Kidney (tissue), 14 donors: ENCODE results near the gene RASA3. TPM values are rescaled to one million over a fixed set of nuclear protein-coding genes. Genes with fewer than 3 reads are reported as not detected.
A peak's percentile ranks its signal among the peaks of the same experiment; 100 is the strongest.

ENCODE experiments used
- DNase-seq, 5 donors: peaks; one replicate each; pipeline ENCODE4 v3.0.0-alpha.2; 2013 to 2020
- FAIRE-seq: peaks from 2 replicates; lab custom pipeline; 2012; peaks lifted over from hg19 to GRCh38; lab: Jason Lieb, UNC
- H3K27ac ChIP-seq, 2 donors: one replicate each; pipeline ENCODE4 v1.7.0; 2013; ENCODE audit warnings: low read depth in 2 of 2, low read length in 2 of 2, inconsistent platforms in 1 of 2
- H3K27me3 ChIP-seq: one replicate; pipeline ENCODE4 v1.7.1; 2013; ENCODE audit warnings: low read length, inconsistent platforms; ENCODE audit not compliant: control insufficient read depth, insufficient read depth
- H3K36me3 ChIP-seq, 3 donors: one replicate each; pipeline versions ENCODE4 v1.7.0 to v1.7.1; 2013; ENCODE audit warnings: low read length in 3 of 3, control low read depth in 1 of 3, inconsistent platforms in 1 of 3; ENCODE audit not compliant: insufficient read depth in 3 of 3, control insufficient read depth in 2 of 3
- H3K4me1 ChIP-seq, 3 donors: one replicate each; pipeline versions ENCODE4 v1.7.0 to v1.7.1; 2013; ENCODE audit warnings: low read length in 3 of 3, inconsistent platforms in 1 of 3, low read depth in 1 of 3; ENCODE audit not compliant: control insufficient read depth in 2 of 3, insufficient read depth in 2 of 3
- H3K4me3 ChIP-seq, 3 donors: one replicate each; pipeline versions ENCODE4 v1.7.0 to v1.8.1; 2013; ENCODE audit warnings: low read length in 3 of 3, control low read depth in 1 of 3, inconsistent platforms in 1 of 3
- H3K9ac ChIP-seq, 3 donors: one replicate each; pipeline versions ENCODE4 v1.7.0 to v1.7.1; 2013; ENCODE audit warnings: low read length in 3 of 3, control low read depth in 1 of 3, inconsistent platforms in 1 of 3
- H3K9me3 ChIP-seq, 3 donors: one replicate each; pipeline versions ENCODE4 v1.7.0 to v1.7.1; 2013; ENCODE audit warnings: low read length in 3 of 3, control low read depth in 1 of 3, inconsistent platforms in 1 of 3; ENCODE audit not compliant: control insufficient read depth in 2 of 3, insufficient read depth in 1 of 3
- intact Hi-C: fragments of 100-400 bp; cut with DNase I; formaldehyde crosslinking; loops from one replicate; pipeline ENCODE4 v1.11.1; 2022
- polyA plus RNA-seq: library from polyadenylated mRNA; stranded (reverse); fragments of 350-450 nt; fragmentation: Illumina TruSeq; extraction: RNeasy Lipid Tissue Mini Kit (QIAGEN cat#74804); gene quantifications from one replicate; pipeline ENCODE4 v1.2.3, GENCODE V29; 2014; ENCODE audit warnings: low read depth, low replicate concordance; ENCODE audit not compliant: insufficient read depth
- total RNA-seq: library from RNA; stranded (reverse); fragmentation: NEBNext Ultra II Directional; extraction: Animal tissue kit (Norgen Biotek cat#: 25700); gene quantifications from one replicate; pipeline ENCODE4 v1.2.1, GENCODE V29; 2021
- TF ChIP-seq, protein P1 (sequence below): IDR thresholded peaks from 3 replicates; pipeline ENCODE4 v1.5.1; 2012; ENCODE audit warnings: mild to moderate bottlenecking, moderate library complexity, borderline replicate concordance; ENCODE audit not compliant: insufficient read depth; ENCODE audit errors: extremely low read depth
- donor health status: control.
- donor health status: control.
- donor health status: control.
- donor health status: control.
- donor health status: control.
- donor health status: DM: yes; HTN: yes; CAD: no.
- donor health status: Normal renal cell carcinoma (clear cell type).

RASA3 gene
- total and polyA plus RNA-seq, 2 donors from 2014 or later: 4.2 to 28.8 TPM

- peaks cover 0 to 8% (median 0%) of the 10 kb centered on the region in 3 donors for H3K4me1 ChIP-seq
- no peaks in the 10 kb centered on the region for H3K27me3 ChIP-seq
- H3K4me3 ChIP-seq: no peak overlapping the region
- no peaks in the 10 kb centered on the region for H3K36me3 ChIP-seq
- no peak overlapping the region for H3K27ac ChIP-seq
- DNase-seq (peak in 1 of 5 donors; percentile 54), FAIRE-seq (no peak)
- intact Hi-C loops: no loop called here
- H3K9ac ChIP-seq: no peak overlapping the region
- no peaks in the 10 kb centered on the region for H3K9me3 ChIP-seq
- TF ChIP-seq, protein P1, sequence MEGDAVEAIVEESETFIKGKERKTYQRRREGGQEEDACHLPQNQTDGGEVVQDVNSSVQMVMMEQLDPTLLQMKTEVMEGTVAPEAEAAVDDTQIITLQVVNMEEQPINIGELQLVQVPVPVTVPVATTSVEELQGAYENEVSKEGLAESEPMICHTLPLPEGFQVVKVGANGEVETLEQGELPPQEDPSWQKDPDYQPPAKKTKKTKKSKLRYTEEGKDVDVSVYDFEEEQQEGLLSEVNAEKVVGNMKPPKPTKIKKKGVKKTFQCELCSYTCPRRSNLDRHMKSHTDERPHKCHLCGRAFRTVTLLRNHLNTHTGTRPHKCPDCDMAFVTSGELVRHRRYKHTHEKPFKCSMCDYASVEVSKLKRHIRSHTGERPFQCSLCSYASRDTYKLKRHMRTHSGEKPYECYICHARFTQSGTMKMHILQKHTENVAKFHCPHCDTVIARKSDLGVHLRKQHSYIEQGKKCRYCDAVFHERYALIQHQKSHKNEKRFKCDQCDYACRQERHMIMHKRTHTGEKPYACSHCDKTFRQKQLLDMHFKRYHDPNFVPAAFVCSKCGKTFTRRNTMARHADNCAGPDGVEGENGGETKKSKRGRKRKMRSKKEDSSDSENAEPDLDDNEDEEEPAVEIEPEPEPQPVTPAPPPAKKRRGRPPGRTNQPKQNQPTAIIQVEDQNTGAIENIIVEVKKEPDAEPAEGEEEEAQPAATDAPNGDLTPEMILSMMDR: no peak
These were observed 132.0 kb downstream of the RASA3 start for GRCh38 chr13:114000151-114001040.

DNA sequence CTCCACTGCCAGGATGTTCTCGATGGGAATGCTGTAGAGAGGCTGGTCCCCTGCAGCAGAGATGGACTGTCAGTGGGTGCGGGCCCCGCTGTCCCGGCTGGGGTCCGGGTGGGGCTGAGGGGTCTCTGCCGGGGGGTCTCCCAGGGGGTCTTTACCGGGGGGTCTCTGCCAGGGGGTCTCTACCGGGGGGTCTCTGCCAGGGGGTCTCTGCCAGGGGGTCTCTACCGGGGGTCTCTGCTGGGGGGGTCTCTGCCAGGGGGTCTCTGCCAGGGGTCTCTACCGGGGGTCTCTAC, 132.9 kb downstream of the RASA3 start:
- TF ChIP-seq, protein P1: no peak
- no peak overlapping the region for H3K27ac ChIP-seq
- peaks cover 0 to 8% (median 0%) of the 10 kb centered on the region in 3 donors for H3K4me1 ChIP-seq
- DNase-seq (peak in 1 of 5 donors; percentile 55), FAIRE-seq (no peak)
- H3K36me3 ChIP-seq: no peaks in the 10 kb centered on the region
- H3K9ac ChIP-seq: no peak overlapping the region
- H3K27me3 ChIP-seq: no peaks in the 10 kb centered on the region
- no peak overlapping the region for H3K4me3 ChIP-seq
- H3K9me3 ChIP-seq: no peaks in the 10 kb centered on the region
- intact Hi-C loops: no loop called here

DNA sequence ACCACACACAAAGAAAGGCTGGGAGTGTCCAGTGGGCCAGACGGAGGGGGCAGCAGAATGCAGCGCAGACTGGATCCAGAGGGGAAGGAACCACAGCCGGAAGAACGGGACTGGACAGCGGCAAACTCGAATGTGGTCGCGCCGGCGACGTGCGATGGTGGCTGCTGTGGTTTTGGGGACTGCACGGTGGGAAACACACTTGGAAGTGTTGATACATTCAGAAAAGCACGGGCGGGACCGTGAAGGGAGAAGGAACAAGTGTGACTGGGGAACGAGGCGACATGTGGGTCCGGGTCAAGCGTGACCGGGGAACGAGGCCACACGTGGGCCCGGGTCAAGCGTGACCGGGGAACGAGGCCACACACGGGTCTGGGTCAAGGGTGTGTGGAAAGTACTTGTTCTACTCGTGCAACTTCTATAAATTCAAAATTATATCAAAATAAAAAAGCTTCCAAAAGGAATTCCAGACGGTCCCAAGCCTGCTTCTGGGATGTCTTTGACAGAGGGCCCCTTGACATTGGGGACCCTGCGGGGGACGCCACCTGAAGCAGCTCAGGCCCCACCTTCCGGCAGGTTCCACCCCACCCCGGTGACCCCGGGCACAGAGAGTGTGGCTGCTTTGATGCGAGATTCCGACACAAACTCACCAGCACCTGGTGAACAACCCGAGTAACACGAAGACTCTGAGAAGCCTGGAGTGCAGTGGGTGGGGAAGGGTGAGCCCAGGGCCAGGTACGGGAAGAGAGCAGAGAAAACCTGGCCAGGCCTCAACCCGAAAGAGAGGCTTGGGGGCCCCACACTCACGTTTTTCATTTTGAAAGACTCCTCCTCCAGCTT, 133.4 kb downstream of the RASA3 start:
- FAIRE-seq (no peak), DNase-seq (peak in 1 of 5 donors; percentile 62)
- Histone ChIP-seq H3K9me3 (no peaks in the 10 kb centered on the region), H3K27me3 (no peaks in the 10 kb centered on the region), H3K9ac (no peak overlapping the region), H3K4me3 (no peak overlapping the region), H3K4me1 (peaks cover 0 to 8% (median 0%) of the 10 kb centered on the region in 3 donors), H3K36me3 (no peaks in the 10 kb centered on the region), H3K27ac (no peak overlapping the region)
- intact Hi-C loops: no loop called here
- TF ChIP-seq, protein P1: no peak
